Measurements from ENCODE around the gene HSD11B2.
A peak's percentile ranks its signal among the peaks of the same experiment; 100 is the strongest.

Gene HSD11B2

GRCh38 chr16:67430977-67431774 is at the start of gene HSD11B2:
Gene HSD11B2, plus strand, starts transcription at chr16:67431121. Its CDS starts 128 bp downstream, at chr16:67431249.
- DNase-seq, result no peak

GRCh38 chr16:67383284-67383683 is 47.6 kb upstream of the HSD11B2 start:
- no peak for DNase-seq

- no peak for DNase-seq
Observed at GRCh38 chr16:67384778-67385510, 46.0 kb upstream of the HSD11B2 start.

GRCh38 chr16:67386861-67387455 is 44.0 kb upstream of the HSD11B2 start:
- DNase-seq, result no peak

- DNase-seq, result no peak
Observed at GRCh38 chr16:67387479-67388079, 43.3 kb upstream of the HSD11B2 start.

- DNase-seq, result no peak
Observed at GRCh38 chr16:67388191-67388590, 42.7 kb upstream of the HSD11B2 start.

GRCh38 chr16:67388591-67388990 is 42.3 kb upstream of the HSD11B2 start:
- DNase-seq, result no peak

- no peak for DNase-seq
Observed at GRCh38 chr16:67389911-67390815, 40.8 kb upstream of the HSD11B2 start.

GRCh38 chr16:67390816-67391423 is 40.0 kb upstream of the HSD11B2 start:
- DNase-seq, result no peak

GRCh38 chr16:67391424-67392300 is 39.3 kb upstream of the HSD11B2 start:
- no peak for DNase-seq

GRCh38 chr16:67392301-67393059 is 38.4 kb upstream of the HSD11B2 start:
- DNase-seq, result no peak

GRCh38 chr16:67393111-67393787 is 37.7 kb upstream of the HSD11B2 start, which contains the start of gene TPPP3:
Gene TPPP3, minus strand, starts transcription at chr16:67393498. Its CDS starts 2,387 bp downstream, at chr16:67391111.
- DNase-seq, result peak; percentile 42

- DNase-seq, result no peak
Observed at GRCh38 chr16:67393788-67394154, 37.1 kb upstream of the HSD11B2 start.

GRCh38 chr16:67394155-67395104 is 36.5 kb upstream of the HSD11B2 start:
- DNase-seq, result no peak

GRCh38 chr16:67395105-67395457 is 35.8 kb upstream of the HSD11B2 start:
- DNase-seq, result no peak

- DNase-seq, result no peak
Observed at GRCh38 chr16:67395458-67396158, 35.3 kb upstream of the HSD11B2 start.

Data from activated CD4-positive, alpha-beta T cell treated with anti-CD3 and anti-CD28 coated beads, Interleukin-10, Interleukin-2, amounts not matched to agents 100 ng/mL and 50 ng/mL, durations not matched to agents 16 hours and 8 hours (primary cell).